Loucy (cell line): ENCODE data around the gene CD6.

Experiments used
- CTCF ChIP-seq: fragments of 200-600 bp; sonication (generic); conservative IDR thresholded peaks from 2 replicates; pipeline ENCODE4 v1.5.1; 2014; ENCODE audit warnings: mild to moderate bottlenecking, antibody characterized with exemption, low read length
- EZH2phosphoT487 ChIP-seq: fragments of 200-600 bp; IDR thresholded peaks from 2 replicates; pipeline ENCODE4 v1.6.1; 2018; ENCODE audit warnings: antibody characterized with exemption, mild to moderate bottlenecking, moderate library complexity, borderline replicate concordance

DNA sequence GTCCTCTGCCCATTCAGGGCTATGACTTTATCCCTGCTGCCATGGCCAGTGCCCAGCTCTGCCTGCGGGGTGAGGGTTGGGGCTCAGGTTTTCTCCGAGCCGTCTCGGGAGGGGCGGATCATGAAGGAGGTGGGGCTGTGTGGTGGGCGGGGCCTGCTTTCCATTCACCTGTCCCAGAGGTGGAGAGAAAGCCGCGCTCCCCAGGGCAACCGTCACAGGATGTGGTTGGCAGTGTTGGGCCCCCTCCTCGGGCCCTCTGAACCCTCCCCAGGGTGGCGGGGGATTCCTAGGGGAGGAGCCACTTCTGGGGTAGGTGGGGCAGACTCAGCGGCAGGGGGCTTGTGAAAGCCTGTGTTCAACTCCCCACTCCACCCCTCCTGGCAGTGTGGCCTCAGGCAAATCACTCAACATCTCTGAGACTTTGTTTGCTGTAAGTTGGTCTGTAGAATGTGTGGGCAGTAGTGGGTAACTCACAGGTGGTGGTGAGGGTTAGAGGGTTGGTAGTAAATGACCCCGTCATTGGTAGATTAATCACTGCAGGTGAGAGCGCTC, 50.3 kb downstream of the CD6 start:
- TF ChIP-seq CTCF (no peak), EZH2phosphoT487 (no peak)
